Stomach (tissue), 4 donors: ENCODE results near the gene STUM.

Experiments used
- EP300 ChIP-seq: sonication (generic); formaldehyde crosslinking; IDR thresholded peaks from one replicate; pipeline ENCODE4 v1.6.1; 2017; ENCODE audit warnings: antibody characterized with exemption
- POLR2A ChIP-seq, 4 donors: fragments of 450-650 bp; IDR thresholded peaks; one replicate each; pipeline ENCODE4 v1.6.1; 2016; ENCODE audit warnings: antibody characterized with exemption in 4 of 4, control low read depth in 2 of 4, mild to moderate bottlenecking in 1 of 4, moderate library complexity in 1 of 4
- TF ChIP-seq, protein P1 (sequence below), 7 experiments: fragments of 450-650 bp in 4 of 7; fragments of 200-600 bp in 3 of 7; sonication (generic) in 3 of 7; IDR thresholded peaks; one replicate each; pipeline ENCODE4 v1.5.1; 2016 to 2019; ENCODE audit warnings: antibody characterized with exemption in 7 of 7, control low read depth in 2 of 7, mild to moderate bottlenecking in 1 of 7

- TF ChIP-seq, protein P1, sequence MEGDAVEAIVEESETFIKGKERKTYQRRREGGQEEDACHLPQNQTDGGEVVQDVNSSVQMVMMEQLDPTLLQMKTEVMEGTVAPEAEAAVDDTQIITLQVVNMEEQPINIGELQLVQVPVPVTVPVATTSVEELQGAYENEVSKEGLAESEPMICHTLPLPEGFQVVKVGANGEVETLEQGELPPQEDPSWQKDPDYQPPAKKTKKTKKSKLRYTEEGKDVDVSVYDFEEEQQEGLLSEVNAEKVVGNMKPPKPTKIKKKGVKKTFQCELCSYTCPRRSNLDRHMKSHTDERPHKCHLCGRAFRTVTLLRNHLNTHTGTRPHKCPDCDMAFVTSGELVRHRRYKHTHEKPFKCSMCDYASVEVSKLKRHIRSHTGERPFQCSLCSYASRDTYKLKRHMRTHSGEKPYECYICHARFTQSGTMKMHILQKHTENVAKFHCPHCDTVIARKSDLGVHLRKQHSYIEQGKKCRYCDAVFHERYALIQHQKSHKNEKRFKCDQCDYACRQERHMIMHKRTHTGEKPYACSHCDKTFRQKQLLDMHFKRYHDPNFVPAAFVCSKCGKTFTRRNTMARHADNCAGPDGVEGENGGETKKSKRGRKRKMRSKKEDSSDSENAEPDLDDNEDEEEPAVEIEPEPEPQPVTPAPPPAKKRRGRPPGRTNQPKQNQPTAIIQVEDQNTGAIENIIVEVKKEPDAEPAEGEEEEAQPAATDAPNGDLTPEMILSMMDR (IDR thresholded peaks at IDR 0.05), result no peak
- TF ChIP-seq POLR2A (IDR thresholded peaks at IDR 0.05) (no peak), EP300 (no peak)
Observed at GRCh38 chr1:226511296-226511695, 37.3 kb upstream of the STUM start.
